Mesenchymal stem cell (in vitro differentiated cells and primary cell): ENCODE measurements around the gene CLINT1.
A peak's percentile ranks its signal among the peaks of the same experiment; 100 is the strongest.

Source experiments
- DNase-seq: peaks from one replicate; pipeline ENCODE4 v3.0.0-alpha.2; 2013
- H2AFZ ChIP-seq: one replicate; pipeline ENCODE4 v1.6.1; 2013; ENCODE audit warnings: low read depth, mild to moderate bottlenecking, control low read depth, inconsistent platforms, low read length, moderate library complexity
- H2AK5ac ChIP-seq: 2 replicates; pipeline ENCODE4 v1.6.1; 2013; ENCODE audit warnings: low read length, moderate library complexity, mild to moderate bottlenecking, inconsistent platforms; ENCODE audit not compliant: severe bottlenecking
- H2BK120ac ChIP-seq: one replicate; pipeline ENCODE4 v1.6.1; 2013; ENCODE audit warnings: low read depth, mild to moderate bottlenecking, inconsistent platforms, low read length, moderate library complexity
- H2BK12ac ChIP-seq, 2 experiments: one replicate each; pipeline ENCODE4 v1.6.1; 2013; ENCODE audit warnings: inconsistent platforms in 2 of 2, low read length in 2 of 2, mild to moderate bottlenecking in 2 of 2, moderate library complexity in 2 of 2, control low read depth in 1 of 2
- H2BK15ac ChIP-seq: one replicate; pipeline ENCODE4 v1.6.1; 2013; ENCODE audit warnings: mild to moderate bottlenecking, low read depth, inconsistent platforms; ENCODE audit not compliant: poor library complexity, severe bottlenecking
- H2BK5ac ChIP-seq: 2 replicates; pipeline ENCODE4 v1.6.1; 2013; ENCODE audit warnings: low read depth, mild to moderate bottlenecking, low read length, control low read depth, inconsistent platforms; ENCODE audit not compliant: poor library complexity, severe bottlenecking
- H3K14ac ChIP-seq, 2 experiments: one replicate each; pipeline ENCODE4 v1.6.1; 2013; ENCODE audit warnings: inconsistent platforms in 2 of 2, low read length in 2 of 2, control low read depth in 1 of 2, mild to moderate bottlenecking in 1 of 2, moderate library complexity in 1 of 2
- H3K18ac ChIP-seq, 2 experiments: one replicate each; pipeline ENCODE4 v1.6.1; 2013; ENCODE audit warnings: inconsistent platforms in 2 of 2, low read length in 2 of 2, control low read depth in 1 of 2, low read depth in 1 of 2, mild to moderate bottlenecking in 1 of 2
- H3K23ac ChIP-seq, 2 experiments: one replicate each; pipeline ENCODE4 v1.6.1; 2013; ENCODE audit warnings: inconsistent platforms in 2 of 2, low read length in 2 of 2, mild to moderate bottlenecking in 2 of 2, moderate library complexity in 2 of 2, control low read depth in 1 of 2
- H3K27ac ChIP-seq: 2 replicates; pipeline ENCODE4 v1.5.1; 2013; ENCODE audit warnings: mild to moderate bottlenecking, moderate library complexity, low read length, control low read depth, inconsistent platforms; ENCODE audit not compliant: poor library complexity, severe bottlenecking
- H3K27me3 ChIP-seq, 2 experiments: 2 replicates each; pipeline versions ENCODE4 v1.6.1 to v1.7.0; 2013; ENCODE audit warnings: low read length in 2 of 2, mild to moderate bottlenecking in 2 of 2, moderate library complexity in 2 of 2, control low read depth in 1 of 2, inconsistent platforms in 1 of 2; ENCODE audit not compliant: control insufficient read depth in 1 of 2, insufficient read depth in 1 of 2
- H3K36me3 ChIP-seq, 2 experiments: 2 replicates each; pipeline versions ENCODE4 v1.6.1 to v1.7.0; 2013; ENCODE audit warnings: low read length in 2 of 2, control low read depth in 1 of 2, inconsistent platforms in 1 of 2, low read depth in 1 of 2, mild to moderate bottlenecking in 1 of 2; ENCODE audit not compliant: insufficient read depth in 2 of 2, control insufficient read depth in 1 of 2
- H3K4ac ChIP-seq, 2 experiments: one replicate each; pipeline ENCODE4 v1.6.1; 2013; ENCODE audit warnings: inconsistent platforms in 2 of 2, low read length in 2 of 2, mild to moderate bottlenecking in 2 of 2, moderate library complexity in 2 of 2, control low read depth in 1 of 2, low read depth in 1 of 2
- H3K4me1 ChIP-seq: 2 replicates; pipeline ENCODE4 v1.6.1; 2013; ENCODE audit warnings: low read depth, low read length, control low read depth; ENCODE audit not compliant: control insufficient read depth, insufficient read depth
- H3K4me2 ChIP-seq: 2 replicates; pipeline ENCODE4 v1.6.1; 2013; ENCODE audit warnings: low read length, mild to moderate bottlenecking, inconsistent platforms; ENCODE audit not compliant: poor library complexity, severe bottlenecking
- H3K4me3 ChIP-seq, 2 experiments: 2 replicates each; pipeline versions ENCODE4 v1.5.1 to v1.7.0; 2013; ENCODE audit warnings: low read length in 2 of 2, mild to moderate bottlenecking in 2 of 2, control low read depth in 1 of 2, low read depth in 1 of 2; ENCODE audit not compliant: insufficient read depth in 1 of 2
- H3K79me1 ChIP-seq: replicated peaks from 2 replicates; pipeline ENCODE4 v1.6.1; 2013; ENCODE audit warnings: mild to moderate bottlenecking, control low read depth, low read length, inconsistent platforms; ENCODE audit not compliant: poor library complexity, severe bottlenecking
- H3K9ac ChIP-seq: 2 replicates; pipeline ENCODE4 v1.7.0; 2013; ENCODE audit warnings: mild to moderate bottlenecking, low read length, moderate library complexity
- H3K9me3 ChIP-seq: 2 replicates; pipeline ENCODE4 v1.7.0; 2013; ENCODE audit warnings: mild to moderate bottlenecking, low read length; ENCODE audit not compliant: control insufficient read depth
- H4K8ac ChIP-seq: one replicate; pipeline ENCODE4 v1.6.1; 2013; ENCODE audit warnings: inconsistent platforms, mild to moderate bottlenecking, low read length, moderate library complexity
- H4K91ac ChIP-seq: one replicate; pipeline ENCODE4 v1.6.1; 2013; ENCODE audit warnings: mild to moderate bottlenecking, low read length, inconsistent platforms
- WGBS: methylation state at CpG from one replicate; pipeline ENCODE4 v1.1.7; 2013; ENCODE audit warnings: mixed read lengths; 5-methylcytosine and 5-hydroxymethylcytosine counted together

Gene CLINT1

DNA sequence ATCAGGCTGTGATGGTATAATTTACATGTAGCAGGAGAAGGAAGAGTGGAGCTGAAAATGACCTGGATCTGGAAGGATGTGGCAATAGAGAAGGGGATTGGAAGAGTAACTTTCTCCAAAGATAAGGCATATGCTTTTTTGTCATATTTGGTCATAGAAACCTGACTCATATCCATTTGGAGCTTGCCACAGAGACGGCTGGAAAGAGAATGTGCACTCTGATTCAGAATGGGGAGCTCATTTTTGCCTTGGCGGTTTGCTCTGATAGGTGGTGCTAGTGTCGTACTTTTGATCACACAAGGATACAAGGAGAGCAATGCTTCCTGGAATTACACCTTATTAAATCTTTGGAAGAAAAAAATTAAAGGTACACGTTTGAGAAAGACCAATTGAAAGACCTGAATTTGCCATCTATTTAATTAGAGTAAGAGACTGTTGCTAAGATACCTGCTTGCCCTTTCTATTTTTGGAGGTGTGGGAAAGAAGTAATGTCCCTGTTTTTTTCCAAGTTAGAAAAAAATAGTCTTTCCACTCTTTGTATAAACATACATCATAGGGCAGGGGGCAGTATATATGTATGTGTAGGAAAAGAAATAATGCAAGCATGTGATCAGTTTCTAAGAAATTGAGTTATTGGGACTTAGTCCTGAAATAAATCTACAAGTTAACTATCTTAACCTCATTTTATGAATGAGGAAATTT lies 110.0 kb downstream of the CLINT1 start:
- Histone ChIP-seq H3K9me3 (no peaks in the 10 kb centered on the region), H3K79me1 (peaks cover 18% of the 10 kb centered on the region), H3K4me3 (no peak overlapping the region), H2BK120ac (no peak overlapping the region), H2AK5ac (no peak overlapping the region), H2BK12ac (no peak overlapping the region), H3K4me2 (no peak overlapping the region), H2BK15ac (no peak overlapping the region), H3K23ac (no peak overlapping the region), H3K36me3 (peaks cover 0 to 17% of the 10 kb centered on the region in 2 experiments), H4K91ac (no peak overlapping the region), H3K4me1 (peaks cover 8% of the 10 kb centered on the region), H2BK5ac (no peak overlapping the region), H3K27ac (no peak overlapping the region), H3K4ac (no peak overlapping the region), H3K27me3 (no peaks in the 10 kb centered on the region), H3K14ac (no peak overlapping the region), H4K8ac (no peak overlapping the region), H3K18ac (no peak overlapping the region), H2AFZ (no peak overlapping the region), H3K9ac (peak overlapping the region; percentile 55)
- 50% methylated on average over 3 of the region's 4 CpGs for WGBS
- peak; percentile 75 for DNase-seq

DNA sequence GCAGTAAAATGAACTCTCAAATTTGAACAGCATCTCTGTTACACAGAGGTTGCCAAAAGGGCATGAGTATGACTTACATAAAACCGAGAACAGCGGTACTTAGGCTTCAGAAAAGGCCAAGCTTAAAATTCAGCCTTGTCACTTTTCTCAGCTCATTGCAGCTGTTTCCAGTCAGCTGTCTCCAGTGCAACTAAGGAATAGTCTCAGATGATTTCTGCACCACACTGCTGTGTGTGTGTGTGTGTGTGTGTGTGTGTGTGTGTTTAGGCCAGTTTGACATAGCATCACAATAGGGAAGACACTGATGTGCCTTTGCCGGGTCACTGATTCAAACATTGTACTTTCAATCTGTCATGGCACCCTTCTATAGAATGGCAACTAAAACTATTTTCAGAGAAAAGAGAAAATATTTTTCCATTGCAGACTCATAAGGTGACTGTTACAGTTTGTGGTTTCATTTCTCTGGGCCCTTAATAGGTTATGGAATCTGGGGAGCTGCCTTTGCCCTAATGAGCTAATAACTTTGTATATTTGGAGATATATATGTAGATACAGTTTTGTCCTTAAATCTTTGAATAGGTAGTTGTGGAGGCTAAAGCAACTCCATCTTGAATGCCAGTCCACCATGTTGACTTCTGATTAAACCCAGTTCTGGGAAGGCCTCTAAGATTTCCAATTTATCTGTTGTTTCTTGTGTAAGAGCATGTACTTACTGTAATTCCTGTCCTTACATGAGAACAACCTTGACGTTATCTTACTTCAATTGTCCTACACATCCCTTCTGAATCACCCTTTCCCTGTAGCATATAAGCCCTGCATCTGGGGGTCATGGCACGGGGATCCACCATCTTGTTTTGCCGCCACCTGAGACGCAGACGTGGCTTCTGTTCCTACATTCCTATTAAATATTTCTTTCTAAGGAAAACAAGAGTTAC lies 110.9 kb downstream of the CLINT1 start:
- Histone ChIP-seq H3K14ac (no peak overlapping the region), H4K91ac (no peak overlapping the region), H2BK15ac (no peak overlapping the region), H2AFZ (no peak overlapping the region), H3K27me3 (no peaks in the 10 kb centered on the region), H3K4ac (no peak overlapping the region), H3K4me3 (no peak overlapping the region), H2BK5ac (no peak overlapping the region), H4K8ac (peak overlapping the region; percentile 31), H2AK5ac (no peak overlapping the region), H3K79me1 (peaks cover 19% of the 10 kb centered on the region), H3K9me3 (no peaks in the 10 kb centered on the region), H2BK120ac (no peak overlapping the region), H2BK12ac (no peak overlapping the region), H3K36me3 (peaks cover 0 to 8% of the 10 kb centered on the region in 2 experiments), H3K23ac (no peak overlapping the region), H3K4me2 (no peak overlapping the region), H3K4me1 (peaks cover 8% of the 10 kb centered on the region), H3K27ac (peak overlapping the region; percentile 42), H3K18ac (no peak overlapping the region), H3K9ac (peak overlapping the region; percentile 52)
- WGBS = 95% methylated on average over 4 of the region's 8 CpGs
- DNase-seq = peak; percentile 29

DNA sequence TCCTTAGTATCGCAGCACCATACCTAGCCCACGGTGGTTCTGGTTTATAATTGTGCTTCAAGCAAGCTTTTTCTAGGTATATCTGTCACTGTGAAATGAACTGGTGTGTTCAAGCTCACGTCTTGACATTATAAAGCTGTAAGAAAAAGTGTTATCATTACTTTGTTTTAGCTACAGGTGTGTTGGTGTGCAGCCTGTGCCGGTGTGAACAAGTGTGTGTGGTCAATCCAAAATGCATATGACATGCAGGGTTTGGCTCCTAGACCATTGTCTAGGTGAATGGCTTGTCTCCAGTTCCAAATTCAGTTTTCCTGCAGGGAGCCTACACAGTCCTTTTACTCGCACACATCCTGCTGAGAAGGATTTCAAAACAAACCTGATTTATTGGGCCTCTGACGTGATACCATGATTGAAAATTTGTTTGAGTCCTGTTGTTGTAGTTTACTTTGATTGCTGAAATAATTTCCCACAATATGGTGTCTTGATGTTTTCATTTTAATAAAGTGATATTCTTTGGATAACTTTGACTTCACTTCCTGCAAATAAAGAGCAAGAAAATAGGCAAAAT lies 111.7 kb downstream of the CLINT1 start:
- no peaks in the 10 kb centered on the region for H3K27me3 ChIP-seq
- no peak overlapping the region for H3K14ac ChIP-seq
- H4K91ac ChIP-seq = no peak overlapping the region
- H2BK12ac ChIP-seq = no peak overlapping the region
- H2BK5ac ChIP-seq = no peak overlapping the region
- H4K8ac ChIP-seq = no peak overlapping the region
- H3K18ac ChIP-seq = no peak overlapping the region
- DNase-seq = no peak
- no peak overlapping the region for H3K23ac ChIP-seq
- WGBS = 89% methylated on average over 6 of the region's 6 CpGs
- peaks cover 19% of the 10 kb centered on the region for H3K79me1 ChIP-seq
- H3K9me3 ChIP-seq = no peaks in the 10 kb centered on the region
- H3K36me3 ChIP-seq = peaks cover 0 to 4% of the 10 kb centered on the region in 2 experiments
- no peak overlapping the region for H2BK15ac ChIP-seq
- H3K4me3 ChIP-seq = no peak overlapping the region
- H3K4me1 ChIP-seq = peaks cover 8% of the 10 kb centered on the region
- no peak overlapping the region for H2BK120ac ChIP-seq
- no peak overlapping the region for H2AFZ ChIP-seq
- no peak overlapping the region for H2AK5ac ChIP-seq
- H3K4ac ChIP-seq = no peak overlapping the region
- no peak overlapping the region for H3K27ac ChIP-seq
- H3K9ac ChIP-seq = peak overlapping the region; percentile 52
- no peak overlapping the region for H3K4me2 ChIP-seq

DNA sequence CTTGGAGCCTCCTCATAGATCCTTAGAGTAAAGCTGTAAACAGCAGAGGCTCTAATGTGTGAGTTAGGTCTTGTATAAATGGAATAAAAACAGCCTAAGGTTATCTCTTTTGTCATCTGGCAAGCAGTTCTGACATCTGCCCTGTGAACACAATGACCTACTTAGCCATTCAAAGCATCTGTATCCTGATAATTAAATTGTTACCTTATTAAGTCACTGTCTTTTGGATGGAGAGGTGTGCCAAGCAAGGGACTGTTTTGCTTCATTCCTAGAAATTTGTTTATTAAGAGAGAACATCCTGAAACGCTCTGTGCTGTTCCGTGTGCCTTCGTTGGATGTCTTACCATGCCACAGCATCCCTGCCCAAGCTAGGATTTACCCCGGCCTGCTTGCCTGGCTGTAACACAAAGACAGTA lies 113.9 kb downstream of the CLINT1 start:
- peaks cover 19% of the 10 kb centered on the region for H3K79me1 ChIP-seq
- H3K27me3 ChIP-seq = no peaks in the 10 kb centered on the region
- no peak overlapping the region for H3K23ac ChIP-seq
- H2BK12ac ChIP-seq = no peak overlapping the region
- no peak overlapping the region for H4K91ac ChIP-seq
- H2BK120ac ChIP-seq = no peak overlapping the region
- H2AK5ac ChIP-seq = no peak overlapping the region
- H3K27ac ChIP-seq = no peak overlapping the region
- no peak overlapping the region for H2BK5ac ChIP-seq
- H3K4me3 ChIP-seq = peak overlapping the region in 1 of 2 experiments; percentile 93
- H2AFZ ChIP-seq = no peak overlapping the region
- H3K18ac ChIP-seq = no peak overlapping the region
- no peak overlapping the region for H3K4ac ChIP-seq
- H3K36me3 ChIP-seq = peaks cover 0 to 3% of the 10 kb centered on the region in 2 experiments
- DNase-seq = no peak
- H2BK15ac ChIP-seq = no peak overlapping the region
- no peak overlapping the region for H4K8ac ChIP-seq
- H3K4me1 ChIP-seq = peaks cover 8% of the 10 kb centered on the region
- WGBS = 74% methylated on average over 4 of the region's 4 CpGs
- H3K4me2 ChIP-seq = no peak overlapping the region
- no peak overlapping the region for H3K14ac ChIP-seq
- peak overlapping the region; percentile 89 for H3K9ac ChIP-seq
- H3K9me3 ChIP-seq = no peaks in the 10 kb centered on the region
